ENCODE measurements around the gene AMPH. TPM values are rescaled to one million over a fixed set of nuclear protein-coding genes. Genes with fewer than 3 reads are reported as not detected.

Gene AMPH
- total RNA-seq: 1 to 10 TPM in 2 of 3 donors, under 1 TPM in 1; 0.41 to 3.2 (median 1.2) TPM
- long read RNA-seq, donor 1, partial matches to known transcripts: 1 of 6 reads
- long read RNA-seq, donor 1, other reads (novel, unspliced or antisense): 1 of 6 reads
- long read RNA-seq, donor 2, partial matches to known transcripts: 0 of 1 reads
- long read RNA-seq, donor 2, other reads (novel, unspliced or antisense): 0 of 1 reads

DNA sequence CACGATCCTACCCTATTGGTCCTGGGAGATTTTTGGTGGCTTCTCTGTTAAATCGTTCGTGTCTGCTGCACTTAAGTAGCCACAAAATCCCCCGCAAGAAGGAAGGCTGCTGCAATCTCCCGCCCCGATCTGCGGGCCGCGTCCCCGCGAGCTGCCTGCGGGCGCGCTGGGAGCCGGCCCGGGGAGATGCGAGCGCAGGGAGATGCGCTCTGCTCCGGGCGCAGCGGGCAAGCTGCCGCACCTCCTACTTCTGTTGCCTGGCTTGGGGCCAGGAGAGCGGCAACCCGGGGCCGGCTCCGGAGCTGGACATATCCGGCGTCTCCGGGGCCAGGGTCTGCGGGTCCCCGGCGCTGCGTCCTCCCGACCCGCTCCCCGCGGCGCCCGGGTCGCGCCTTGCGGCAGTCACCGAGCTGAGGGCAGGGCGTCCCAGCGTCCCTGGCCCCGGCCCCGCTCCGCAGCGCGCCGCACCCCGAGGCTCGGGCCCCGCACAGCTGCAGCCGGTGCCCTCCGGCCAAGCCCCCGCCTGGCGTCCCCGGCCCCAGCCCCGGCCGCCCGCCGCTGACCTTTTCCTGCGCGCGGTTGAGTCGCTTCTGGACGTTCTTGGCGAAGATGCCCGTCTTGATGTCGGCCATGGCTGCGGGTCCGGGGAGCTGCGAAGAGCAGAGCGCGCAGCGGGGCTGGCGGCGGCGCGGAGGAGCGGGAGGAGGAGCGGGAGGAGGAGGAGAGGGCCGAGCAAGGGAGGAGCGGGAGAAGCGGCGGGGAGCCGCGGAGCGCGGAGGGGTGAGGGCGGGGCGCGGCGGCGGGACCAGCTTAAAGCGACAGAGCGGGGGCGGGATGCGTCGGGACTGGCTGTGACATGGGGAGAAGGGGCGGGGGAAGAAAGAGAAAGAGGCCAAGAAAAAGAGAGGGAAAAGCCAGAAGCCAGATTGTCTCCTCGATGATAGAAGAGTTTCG is at the start of gene AMPH:
TSS of gene AMPH (minus strand) at position 654 of the 954 bp plus-strand sequence. CDS start at position 632, 22 bp downstream.
- peak; percentile 45 for ATAC-seq
- intact Hi-C loops (cut with DNase I, micrococcal nuclease): no loop called here
- TF ChIP-seq, protein P1, sequence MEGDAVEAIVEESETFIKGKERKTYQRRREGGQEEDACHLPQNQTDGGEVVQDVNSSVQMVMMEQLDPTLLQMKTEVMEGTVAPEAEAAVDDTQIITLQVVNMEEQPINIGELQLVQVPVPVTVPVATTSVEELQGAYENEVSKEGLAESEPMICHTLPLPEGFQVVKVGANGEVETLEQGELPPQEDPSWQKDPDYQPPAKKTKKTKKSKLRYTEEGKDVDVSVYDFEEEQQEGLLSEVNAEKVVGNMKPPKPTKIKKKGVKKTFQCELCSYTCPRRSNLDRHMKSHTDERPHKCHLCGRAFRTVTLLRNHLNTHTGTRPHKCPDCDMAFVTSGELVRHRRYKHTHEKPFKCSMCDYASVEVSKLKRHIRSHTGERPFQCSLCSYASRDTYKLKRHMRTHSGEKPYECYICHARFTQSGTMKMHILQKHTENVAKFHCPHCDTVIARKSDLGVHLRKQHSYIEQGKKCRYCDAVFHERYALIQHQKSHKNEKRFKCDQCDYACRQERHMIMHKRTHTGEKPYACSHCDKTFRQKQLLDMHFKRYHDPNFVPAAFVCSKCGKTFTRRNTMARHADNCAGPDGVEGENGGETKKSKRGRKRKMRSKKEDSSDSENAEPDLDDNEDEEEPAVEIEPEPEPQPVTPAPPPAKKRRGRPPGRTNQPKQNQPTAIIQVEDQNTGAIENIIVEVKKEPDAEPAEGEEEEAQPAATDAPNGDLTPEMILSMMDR (IDR thresholded peaks at IDR 0.05): no peak

DNA sequence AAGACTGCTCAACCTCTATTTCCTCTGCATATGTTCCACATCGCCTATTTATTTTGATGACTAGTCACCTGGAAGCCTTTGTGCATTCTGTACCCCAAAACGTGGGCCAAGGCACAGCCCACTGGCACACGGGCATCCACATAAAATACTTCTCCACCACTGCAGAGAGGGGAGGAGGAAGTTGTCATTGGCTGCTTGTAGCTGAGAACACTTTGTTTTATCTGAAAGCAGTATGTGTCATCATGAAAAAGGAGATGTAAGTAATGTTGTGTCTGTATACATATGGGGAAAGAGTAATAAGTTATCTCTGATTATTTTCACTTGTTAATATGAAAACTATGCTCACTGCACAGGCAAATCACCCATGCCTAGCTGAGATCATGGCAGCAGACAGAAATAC is 48.2 kb upstream of the AMPH start:
- H3K4me1 ChIP-seq (ENCODE audit: low read depth): no peaks in the 10 kb centered on the region
- H3K9me3 ChIP-seq: no peaks in the 10 kb centered on the region
- DNase-seq (no peak), ATAC-seq (no peak)
- TF ChIP-seq, protein P1 (IDR thresholded peaks at IDR 0.05): no peak
- intact Hi-C loops (cut with DNase I, micrococcal nuclease): no loop called here
- no peaks in the 10 kb centered on the region for H3K36me3 ChIP-seq (ENCODE audit: low read depth)
- no peak overlapping the region for H3K4me3 ChIP-seq

More for the DNA sequence above, at the start of gene AMPH:
- no peaks in the 10 kb centered on the region for H3K36me3 ChIP-seq (ENCODE audit: low read depth)
- H3K4me3 ChIP-seq: no peak within 1 kb of the TSS
- H3K4me1 ChIP-seq (ENCODE audit: low read depth): no peaks in the 10 kb centered on the region
- DNase-seq: peak in 2 of 3 donors; percentile 14 to 38
- H3K9me3 ChIP-seq: no peaks in the 10 kb centered on the region

DNA sequence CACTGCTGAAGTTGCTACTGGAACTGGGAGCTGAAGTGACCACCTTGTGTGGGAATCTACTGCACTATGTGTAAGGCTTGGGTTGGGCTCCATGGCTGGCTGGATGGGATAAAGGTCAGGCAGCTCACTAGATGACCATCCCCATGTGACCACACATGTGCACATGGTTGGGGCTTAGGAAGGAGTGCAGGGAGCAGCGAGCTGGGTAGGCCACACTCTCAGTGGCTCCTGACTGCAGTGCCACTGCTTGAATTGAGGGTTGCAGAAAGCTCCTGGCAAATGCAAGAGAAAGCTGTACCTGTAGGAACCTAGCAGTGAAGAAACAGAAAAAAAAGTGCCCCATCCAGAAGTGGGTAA is 47.5 kb upstream of the AMPH start:
- intact Hi-C loops (cut with DNase I, micrococcal nuclease): no loop called here

DNA sequence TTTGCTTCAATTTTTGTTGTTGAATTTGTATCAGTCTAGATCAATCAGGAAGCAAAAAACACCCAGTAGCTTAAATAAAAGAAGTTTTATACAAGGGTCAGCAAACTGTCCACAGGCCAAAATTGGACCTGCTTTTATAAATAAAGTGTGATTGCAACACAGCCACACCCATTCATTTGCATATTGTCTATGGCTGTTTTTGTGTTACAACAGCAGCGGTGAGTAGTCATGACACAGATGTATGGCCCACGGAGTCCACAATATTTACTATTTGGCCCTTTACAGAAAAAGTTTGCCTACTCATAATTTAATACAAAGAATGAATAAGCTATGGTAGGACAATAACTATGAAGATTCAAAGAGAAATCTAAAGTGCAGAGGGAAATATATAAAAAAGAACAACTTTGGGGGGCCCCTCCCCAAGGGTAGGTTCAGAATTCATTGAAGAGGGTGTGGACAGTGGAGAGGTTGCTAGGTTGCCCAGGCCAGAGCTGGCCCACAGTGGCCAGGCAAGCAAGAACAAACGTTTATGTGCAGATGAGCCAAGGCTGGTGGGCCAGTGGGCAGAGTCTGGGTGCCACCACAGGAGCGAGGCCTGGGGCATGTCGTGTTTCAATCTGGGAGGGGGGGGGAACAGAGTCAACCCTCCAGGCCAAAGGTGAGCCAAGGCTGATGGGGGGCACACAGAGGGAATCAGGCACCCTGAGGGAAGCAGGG is 47.0 kb upstream of the AMPH start:
- ATAC-seq: no peak
- intact Hi-C loops (cut with DNase I, micrococcal nuclease): no loop called here

More for the DNA sequence above, 47.5 kb upstream of the AMPH start:
- Histone ChIP-seq H3K4me1 (ENCODE audit: low read depth) (no peaks in the 10 kb centered on the region), H3K36me3 (ENCODE audit: low read depth) (no peaks in the 10 kb centered on the region), H3K4me3 (no peak overlapping the region), H3K9me3 (no peaks in the 10 kb centered on the region)
- DNase-seq: no peak
- ATAC-seq: no peak
- TF ChIP-seq, protein P1 (IDR thresholded peaks at IDR 0.05): no peak

DNA sequence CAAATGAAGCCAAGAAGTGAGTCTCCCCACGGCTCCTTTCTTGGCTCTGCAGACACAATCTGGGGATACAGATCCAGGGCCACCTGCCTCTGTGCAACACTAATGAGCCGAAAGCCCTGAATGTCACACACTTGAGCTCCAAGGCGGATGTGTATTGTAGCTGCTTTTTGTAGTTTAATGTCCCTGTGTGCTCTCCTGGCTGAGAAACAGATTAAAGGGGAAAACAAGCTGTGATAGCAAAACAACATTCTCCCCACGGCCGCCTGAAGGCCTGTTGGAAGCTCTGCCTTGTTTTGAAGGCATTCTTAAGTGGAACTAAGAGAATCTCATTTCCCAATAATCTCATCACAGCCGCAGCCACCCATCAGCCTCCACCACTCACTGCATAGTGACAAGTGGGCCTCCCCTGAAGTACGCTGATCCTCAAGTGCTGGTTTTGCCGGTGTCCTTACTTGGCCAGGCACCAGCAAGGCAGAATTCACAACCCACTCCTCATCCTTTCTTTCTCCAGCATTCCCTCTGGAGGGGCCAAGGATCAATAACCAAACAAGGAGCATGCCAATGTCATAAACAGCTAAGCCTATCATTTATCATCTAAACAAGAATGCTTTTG is 44.4 kb upstream of the AMPH start:
- Histone ChIP-seq H3K36me3 (ENCODE audit: low read depth) (no peaks in the 10 kb centered on the region), H3K9me3 (no peaks in the 10 kb centered on the region), H3K4me1 (ENCODE audit: low read depth) (no peaks in the 10 kb centered on the region), H3K4me3 (no peak overlapping the region)
- intact Hi-C loops (cut with DNase I, micrococcal nuclease): no loop called here
- DNase-seq (no peak), ATAC-seq (no peak)
- TF ChIP-seq, protein P1 (IDR thresholded peaks at IDR 0.05): no peak

More for the DNA sequence above, 47.0 kb upstream of the AMPH start:
- no peak for DNase-seq
- Histone ChIP-seq H3K4me1 (ENCODE audit: low read depth) (no peaks in the 10 kb centered on the region), H3K4me3 (no peak overlapping the region), H3K36me3 (ENCODE audit: low read depth) (no peaks in the 10 kb centered on the region), H3K9me3 (no peaks in the 10 kb centered on the region)
- TF ChIP-seq, protein P1 (IDR thresholded peaks at IDR 0.05): no peak
